Tibial artery (tissue), 4 donors: ENCODE results near the gene NDE1.
A peak's percentile ranks its signal among the peaks of the same experiment; 100 is the strongest.

ENCODE experiments used
- DNase-seq, 2 donors: peaks; one replicate each; pipeline ENCODE4 v3.0.0-alpha.2; 2019
- H3K27ac ChIP-seq, 2 donors: fragments of 200-600 bp; sonication (generic) in 1 of 2; 1 replicate in 1 of 2; 2 replicates in 1 of 2; pipeline ENCODE4 v1.5.1; 2018 to 2019; ENCODE audit warnings: mild to moderate bottlenecking in 1 of 2
- H3K27me3 ChIP-seq, 2 donors: fragments of 200-600 bp; sonication (generic) in 1 of 2; one replicate each; pipeline versions ENCODE4 v1.5.1 to v1.6.0; 2016 to 2019
- H3K36me3 ChIP-seq, 3 donors: fragments of 200-600 bp; sonication (generic) in 2 of 3; one replicate each; pipeline ENCODE4 v1.5.1; 2016 to 2019; ENCODE audit warnings: mild to moderate bottlenecking in 2 of 3
- H3K4me1 ChIP-seq, 4 donors: fragments of 200-600 bp; sonication (generic) in 2 of 4; 1 replicate in 3 of 4; 2 replicates in 1 of 4; pipeline ENCODE4 v1.5.1; 2016 to 2019
- H3K4me3 ChIP-seq, 2 donors: fragments of 200-600 bp; sonication (generic) in 1 of 2; 1 replicate in 1 of 2; 2 replicates in 1 of 2; pipeline ENCODE4 v1.5.1; 2018 to 2019; ENCODE audit warnings: mild to moderate bottlenecking in 2 of 2
- H3K9me3 ChIP-seq, 3 donors: fragments of 200-600 bp; sonication (generic) in 1 of 3; one replicate each; pipeline ENCODE4 v1.5.1; 2016 to 2019
- intact Hi-C: fragments of 100-400 bp; cut with DNase I; formaldehyde crosslinking; loops from one replicate; pipeline ENCODE4 v1.15.0; 2023; ENCODE audit warnings: low total_unique reads
- TF ChIP-seq, protein P1 (sequence below), 2 experiments: fragments of 200-600 bp in 1 of 2; fragments of 450-650 bp in 1 of 2; IDR thresholded peaks; one replicate each; pipeline ENCODE4 v1.5.1; 2017 to 2019; ENCODE audit warnings: antibody characterized with exemption in 2 of 2, mild to moderate bottlenecking in 1 of 2, moderate library complexity in 1 of 2

The NDE1 gene

DNA sequence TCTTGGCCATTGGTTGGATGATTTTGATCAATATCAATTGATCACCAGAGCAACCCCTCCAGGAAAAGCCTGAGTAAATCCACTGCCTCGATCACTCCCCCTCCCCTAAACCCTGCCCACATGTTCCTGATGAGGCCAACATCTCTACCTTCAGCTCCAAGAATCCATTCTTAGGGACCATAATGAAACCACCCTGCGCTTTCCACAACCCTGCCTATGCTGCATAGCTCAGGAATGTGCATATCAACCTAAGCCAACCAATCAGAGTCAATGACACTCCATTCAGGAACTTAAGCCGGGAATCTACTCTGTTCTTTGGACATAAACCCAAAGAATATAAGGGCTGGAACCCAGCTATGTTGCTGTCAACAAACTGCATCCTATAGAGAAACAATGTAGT, 120.5 kb downstream of the NDE1 start:
- Histone ChIP-seq H3K36me3 (peaks cover 64 to 79% (median 70%) of the 10 kb centered on the region in 3 donors), H3K4me1 (peaks cover 0 to 86% (median 41%) of the 10 kb centered on the region in 4 donors), H3K4me3 (no peak overlapping the region), H3K9me3 (no peaks in the 10 kb centered on the region), H3K27ac (peak overlapping the region; percentile 74 to 76), H3K27me3 (no peaks in the 10 kb centered on the region)
- intact Hi-C loops: loop anchor here (5.0 kb wide), 1 partner anchor 77 kb away; no protein-coding TSS in a partner anchor
- DNase-seq: no peak
- TF ChIP-seq, protein P1, sequence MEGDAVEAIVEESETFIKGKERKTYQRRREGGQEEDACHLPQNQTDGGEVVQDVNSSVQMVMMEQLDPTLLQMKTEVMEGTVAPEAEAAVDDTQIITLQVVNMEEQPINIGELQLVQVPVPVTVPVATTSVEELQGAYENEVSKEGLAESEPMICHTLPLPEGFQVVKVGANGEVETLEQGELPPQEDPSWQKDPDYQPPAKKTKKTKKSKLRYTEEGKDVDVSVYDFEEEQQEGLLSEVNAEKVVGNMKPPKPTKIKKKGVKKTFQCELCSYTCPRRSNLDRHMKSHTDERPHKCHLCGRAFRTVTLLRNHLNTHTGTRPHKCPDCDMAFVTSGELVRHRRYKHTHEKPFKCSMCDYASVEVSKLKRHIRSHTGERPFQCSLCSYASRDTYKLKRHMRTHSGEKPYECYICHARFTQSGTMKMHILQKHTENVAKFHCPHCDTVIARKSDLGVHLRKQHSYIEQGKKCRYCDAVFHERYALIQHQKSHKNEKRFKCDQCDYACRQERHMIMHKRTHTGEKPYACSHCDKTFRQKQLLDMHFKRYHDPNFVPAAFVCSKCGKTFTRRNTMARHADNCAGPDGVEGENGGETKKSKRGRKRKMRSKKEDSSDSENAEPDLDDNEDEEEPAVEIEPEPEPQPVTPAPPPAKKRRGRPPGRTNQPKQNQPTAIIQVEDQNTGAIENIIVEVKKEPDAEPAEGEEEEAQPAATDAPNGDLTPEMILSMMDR (IDR thresholded peaks at IDR 0.05): no peak

- TF ChIP-seq, protein P1 (IDR thresholded peaks at IDR 0.05): no peak
- Histone ChIP-seq H3K27me3 (no peaks in the 10 kb centered on the region), H3K4me1 (peaks cover 0 to 91% (median 48%) of the 10 kb centered on the region in 4 donors), H3K36me3 (peaks cover 67 to 81% (median 71%) of the 10 kb centered on the region in 3 donors), H3K27ac (peak overlapping the region; percentile 74 to 76), H3K9me3 (no peaks in the 10 kb centered on the region), H3K4me3 (no peak overlapping the region)
- intact Hi-C loops: loop anchor here (5.0 kb wide), 1 partner anchor 76 kb away; no protein-coding TSS in a partner anchor
- DNase-seq: no peak
Measured at GRCh38 chr16:15771694-15772093, 121.6 kb downstream of the NDE1 start.

DNA sequence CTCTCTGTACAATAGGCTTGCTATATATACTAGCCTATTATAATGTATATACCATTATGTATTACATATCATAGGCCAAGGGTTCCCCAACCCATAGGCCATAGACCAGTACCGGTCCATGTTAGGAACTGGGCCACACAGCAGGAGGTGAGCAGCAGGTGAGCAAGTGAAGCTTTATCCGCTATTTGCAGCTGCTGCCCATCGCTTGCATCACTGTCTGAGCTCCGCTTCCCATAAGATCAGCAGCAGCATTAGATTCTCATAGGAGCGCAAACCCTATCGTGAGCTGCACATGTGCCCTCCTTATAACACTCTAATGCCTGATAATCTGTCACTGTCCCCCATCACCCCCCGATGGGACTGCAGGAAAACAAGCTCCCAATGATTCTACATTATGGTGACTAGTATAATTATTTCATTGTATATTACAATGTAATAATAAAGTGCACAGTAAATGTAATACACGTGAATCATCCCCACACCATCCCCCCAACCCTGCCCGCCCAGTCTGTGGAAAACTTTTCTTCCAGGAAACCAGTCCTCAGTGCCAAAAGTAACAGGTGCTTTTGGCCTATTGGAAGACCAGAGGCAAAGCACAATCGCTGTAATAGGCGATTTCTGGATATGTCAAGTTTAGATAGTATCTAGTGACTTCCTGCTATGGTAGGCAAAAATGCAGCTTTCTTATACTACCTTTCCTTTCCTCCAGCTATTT, 122.7 kb downstream of the NDE1 start:
- no peaks in the 10 kb centered on the region for H3K27me3 ChIP-seq
- peaks cover 0 to 93% (median 51%) of the 10 kb centered on the region in 4 donors for H3K4me1 ChIP-seq
- intact Hi-C loops: loop anchor here (5.0 kb wide), 1 partner anchor 75 kb away; no protein-coding TSS in a partner anchor
- no peak overlapping the region for H3K4me3 ChIP-seq
- no peaks in the 10 kb centered on the region for H3K9me3 ChIP-seq
- peak overlapping the region; percentile 74 to 76 for H3K27ac ChIP-seq
- DNase-seq: no peak
- peaks cover 67 to 78% (median 72%) of the 10 kb centered on the region in 3 donors for H3K36me3 ChIP-seq
- TF ChIP-seq, protein P1 (IDR thresholded peaks at IDR 0.05): no peak

GRCh38 chr16:15773968-15774367, 123.9 kb downstream of the NDE1 start:
- H3K27ac ChIP-seq: peak overlapping the region; percentile 74 to 76
- no peak for DNase-seq

GRCh38 chr16:15775209-15775608, 125.2 kb downstream of the NDE1 start:
- TF ChIP-seq, protein P1 (IDR thresholded peaks at IDR 0.05): no peak
- Histone ChIP-seq H3K9me3 (no peaks in the 10 kb centered on the region), H3K27ac (peak overlapping the region; percentile 74 to 76), H3K4me1 (peaks cover 0 to 97% (median 57%) of the 10 kb centered on the region in 4 donors), H3K4me3 (no peak overlapping the region), H3K36me3 (peaks cover 70 to 78% (median 72%) of the 10 kb centered on the region in 3 donors), H3K27me3 (no peaks in the 10 kb centered on the region)
- no peak for DNase-seq
- intact Hi-C loops: no loop called here

More at GRCh38 chr16:15773968-15774367, 123.9 kb downstream of the NDE1 start:
- TF ChIP-seq, protein P1 (IDR thresholded peaks at IDR 0.05): no peak
- Histone ChIP-seq H3K36me3 (peaks cover 68 to 78% (median 73%) of the 10 kb centered on the region in 3 donors), H3K9me3 (no peaks in the 10 kb centered on the region), H3K4me1 (peaks cover 0 to 99% (median 58%) of the 10 kb centered on the region in 4 donors), H3K27me3 (no peaks in the 10 kb centered on the region), H3K4me3 (no peak overlapping the region)
- intact Hi-C loops: loop anchor here (5.0 kb wide), 1 partner anchor 73 kb away; no protein-coding TSS in a partner anchor
